Activated CD8-positive, alpha-beta T cell treated with anti-CD3 and anti-CD28 coated beads for 36 hours (primary cell): ENCODE results near the gene TSPAN5. TPM values are rescaled to one million over a fixed set of nuclear protein-coding genes. Genes with fewer than 3 reads are reported as not detected.

ENCODE experiments used
- ATAC-seq: fragments of 200-7000 bp; cut with Tn5 transposase; one replicate; pipeline ENCODE4 v1.10.0; 2021; ENCODE audit warnings: mild to moderate bottlenecking, moderate library complexity
- CTCF ChIA-PET: fragments of 350-600 bp; sonication (Branson Sonifier 250); formaldehyde crosslinking; loops from one replicate; lab custom pipeline; 2021; ENCODE audit warnings: antibody characterized with exemption; lab: Charles Lee
- POLR2A ChIA-PET: fragments of 350-600 bp; sonication (Branson Sonifier 250); formaldehyde crosslinking; loops from one replicate; lab custom pipeline; 2021; ENCODE audit warnings: antibody characterized with exemption; lab: Charles Lee
- DNase-seq: peaks from one replicate; pipeline ENCODE4 v3.0.0-alpha.2; 2020
- H3K27ac Mint-ChIP-seq: one replicate; pipeline ENCODE4 v1.8.0; 2021; ENCODE audit warnings: mild to moderate bottlenecking, mixed read lengths
- H3K27me3 Mint-ChIP-seq: one replicate; pipeline ENCODE4 v1.8.0; 2021; ENCODE audit warnings: mixed read lengths
- H3K36me3 Mint-ChIP-seq: one replicate; pipeline ENCODE4 v1.8.0; 2021; ENCODE audit warnings: low read depth, mixed read lengths
- H3K4me1 Mint-ChIP-seq: one replicate; pipeline ENCODE4 v1.8.0; 2021; ENCODE audit warnings: low read depth, mixed read lengths
- H3K4me3 Mint-ChIP-seq: one replicate; pipeline ENCODE4 v1.8.0; 2021; ENCODE audit warnings: mild to moderate bottlenecking, moderate library complexity, mixed read lengths
- H3K9me3 Mint-ChIP-seq: one replicate; pipeline ENCODE4 v1.8.0; 2021; ENCODE audit warnings: mixed read lengths
- CTCF ChIP-seq: fragments of 200-600 bp; IDR thresholded peaks from one replicate; pipeline ENCODE4 v1.8.0; 2022; ENCODE audit warnings: antibody characterized with exemption, mild to moderate bottlenecking
- intact Hi-C: fragments of 100-400 bp; cut with micrococcal nuclease; formaldehyde crosslinking; loops from one replicate; pipeline ENCODE4 v1.10.0; 2022
- total RNA-seq, 2 experiments: library from RNA; stranded (reverse); gene quantifications; one replicate each; pipeline ENCODE4 v1.2.3, GENCODE V29; 2021

Gene TSPAN5
- total RNA-seq, 2 experiments from 2014 or later = 18.5 to 21.9 TPM

GRCh38 chr4:98519268-98519977, 139.0 kb downstream of the TSPAN5 start:
- Mint-ChIP-seq H3K4me3 (no peak overlapping the region), H3K27ac (peak overlapping the region; percentile 9), H3K27me3 (no peaks in the 10 kb centered on the region), H3K36me3 (peaks cover 8% of the 10 kb centered on the region), H3K4me1 (peaks cover 63% of the 10 kb centered on the region), H3K9me3 (peaks cover 4% of the 10 kb centered on the region)
- intact Hi-C loops = no loop called here
- DNase-seq (no peak), ATAC-seq (no peak)
- ChIA-PET POLR2A (no interaction called here), CTCF (interaction anchor here (1.2 kb wide), 1 partner anchor 9 kb away, joined by 4 read pairs; no protein-coding TSS in a partner anchor)
- TF ChIP-seq CTCF = no peak

- TF ChIP-seq CTCF = no peak
- Mint-ChIP-seq H3K36me3 (peaks cover 8% of the 10 kb centered on the region), H3K4me3 (no peak overlapping the region), H3K27me3 (no peaks in the 10 kb centered on the region), H3K4me1 (peaks cover 62% of the 10 kb centered on the region), H3K9me3 (peaks cover 4% of the 10 kb centered on the region), H3K27ac (peak overlapping the region; percentile 9)
- intact Hi-C loops = no loop called here
- DNase-seq (peak; percentile 15), ATAC-seq (peak; percentile 37)
- ChIA-PET POLR2A (no interaction called here), CTCF (interaction anchor here (1.2 kb wide), 1 partner anchor 10 kb away, joined by 4 read pairs; no protein-coding TSS in a partner anchor)
Observed at GRCh38 chr4:98518559-98519267, 139.7 kb downstream of the TSPAN5 start.

GRCh38 chr4:98517218-98518021, 141.0 kb downstream of the TSPAN5 start:
- CTCF ChIA-PET = interaction anchor here (1.1 kb wide), 1 partner anchor 14 kb away, joined by 3 read pairs; no protein-coding TSS in a partner anchor
- Mint-ChIP-seq H3K9me3 (peaks cover 4% of the 10 kb centered on the region), H3K27me3 (no peaks in the 10 kb centered on the region), H3K4me3 (no peak overlapping the region), H3K27ac (no peak overlapping the region), H3K36me3 (peaks cover 8% of the 10 kb centered on the region), H3K4me1 (peaks cover 63% of the 10 kb centered on the region)
- no peak for TF ChIP-seq CTCF
- DNase-seq = no peak
- ATAC-seq = no peak
- POLR2A ChIA-PET = no interaction called here
- intact Hi-C loops = no loop called here

GRCh38 chr4:98516441-98517217, 141.8 kb downstream of the TSPAN5 start:
- Mint-ChIP-seq H3K9me3 (peaks cover 4% of the 10 kb centered on the region), H3K27me3 (no peaks in the 10 kb centered on the region), H3K27ac (no peak overlapping the region), H3K4me1 (peaks cover 55% of the 10 kb centered on the region), H3K36me3 (peaks cover 8% of the 10 kb centered on the region), H3K4me3 (no peak overlapping the region)
- intact Hi-C loops = no loop called here
- DNase-seq (no peak), ATAC-seq (no peak)
- ChIA-PET POLR2A (interaction anchor here (1.1 kb wide), 1 partner anchor 412 kb away, joined by 4 read pairs; the partner anchor contains the start of gene EIF4E), CTCF (interaction anchor here (1.1 kb wide), 1 partner anchor 13 kb away, joined by 3 read pairs; no protein-coding TSS in a partner anchor)
- no peak for TF ChIP-seq CTCF
